Measurements from ENCODE around the gene TEX13B.
A peak's percentile ranks its signal among the peaks of the same experiment; 100 is the strongest.

The TEX13B gene, protein sequence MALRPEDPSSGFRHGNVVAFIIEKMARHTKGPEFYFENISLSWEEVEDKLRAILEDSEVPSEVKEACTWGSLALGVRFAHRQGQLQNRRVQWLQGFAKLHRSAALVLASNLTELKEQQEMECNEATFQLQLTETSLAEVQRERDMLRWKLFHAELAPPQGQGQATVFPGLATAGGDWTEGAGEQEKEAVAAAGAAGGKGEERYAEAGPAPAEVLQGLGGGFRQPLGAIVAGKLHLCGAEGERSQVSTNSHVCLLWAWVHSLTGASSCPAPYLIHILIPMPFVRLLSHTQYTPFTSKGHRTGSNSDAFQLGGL

DNA sequence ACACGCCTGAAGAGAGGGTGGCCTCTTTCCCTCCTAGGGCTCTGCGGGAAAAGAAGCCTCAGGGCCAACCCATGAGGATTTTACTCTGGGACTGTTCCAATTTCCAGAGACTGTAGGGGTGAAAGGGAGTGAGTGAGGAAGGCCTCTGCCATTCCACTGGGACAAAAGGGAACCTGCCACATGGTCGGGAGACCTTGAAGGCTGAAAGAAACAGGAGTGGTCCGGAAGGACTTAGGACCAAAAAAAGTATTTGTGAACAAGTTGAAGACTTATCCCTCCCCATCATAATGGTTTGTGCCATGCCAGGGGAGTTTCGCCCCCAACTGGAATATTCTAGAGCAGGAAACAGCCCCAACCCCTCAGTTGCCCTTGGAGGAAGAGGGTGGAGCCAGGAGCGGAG lies at the start of gene TEX13B:
TSS of gene TEX13B (minus strand) at position 15 of the 400 bp plus-strand sequence. CDS start 243 bp downstream, outside the sequence.
- H3K4me1 Mint-ChIP-seq: no peaks in the 10 kb centered on the region
- H3K36me3 Mint-ChIP-seq: no peaks in the 10 kb centered on the region
- H3K4me3 Mint-ChIP-seq: no peak within 1 kb of the TSS
- peaks cover 3% of the 10 kb centered on the region for H3K27me3 Mint-ChIP-seq
- CTCF ChIA-PET: no interaction called here
- H3K27ac Mint-ChIP-seq: no peak within 1 kb of the TSS
- H3K9me3 Mint-ChIP-seq: no peaks in the 10 kb centered on the region
- DNase-seq: no peak

DNA sequence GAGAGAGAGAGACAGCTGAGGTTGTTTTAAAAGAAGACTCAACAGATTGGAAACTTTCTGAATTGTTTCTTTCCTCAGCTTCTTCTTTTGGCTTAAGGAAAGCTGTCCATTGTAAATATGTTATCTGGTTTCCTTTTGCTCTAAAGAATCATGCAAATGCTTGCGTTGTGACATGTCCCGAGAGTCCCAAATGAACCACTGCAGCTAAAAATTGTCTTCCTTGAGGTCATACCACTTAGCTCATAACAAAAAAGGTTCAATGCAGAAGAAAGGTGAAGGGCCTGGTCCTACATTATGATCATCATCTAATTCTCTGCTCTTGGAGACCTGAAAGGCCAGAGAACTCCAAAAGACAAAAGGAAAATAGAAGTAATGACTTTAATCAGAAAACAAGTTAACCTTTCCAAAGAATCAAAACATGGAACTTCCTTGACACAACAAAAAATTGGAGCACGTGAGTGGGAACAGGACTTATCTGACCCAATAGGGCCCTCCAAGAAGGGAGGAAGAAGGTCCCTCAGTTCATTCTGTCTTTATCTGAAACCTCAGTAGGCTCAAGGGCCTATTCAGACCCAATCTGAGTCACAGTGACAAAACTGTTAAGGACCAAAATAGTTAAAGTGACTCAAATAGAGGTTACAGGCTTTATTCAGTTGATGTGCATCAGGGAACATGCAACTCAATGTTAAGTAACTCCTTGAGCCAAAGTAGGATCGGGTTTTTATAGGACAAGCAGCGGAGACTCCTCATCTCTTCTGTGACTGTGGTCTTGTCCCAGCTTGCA lies 48.0 kb upstream of the TEX13B start:
- no peaks in the 10 kb centered on the region for H3K27me3 Mint-ChIP-seq
- no peak for DNase-seq
- H3K4me3 Mint-ChIP-seq: no peak overlapping the region
- CTCF ChIA-PET: no interaction called here
- H3K9me3 Mint-ChIP-seq: no peaks in the 10 kb centered on the region
- H3K36me3 Mint-ChIP-seq: no peaks in the 10 kb centered on the region
- peaks cover 8% of the 10 kb centered on the region for H3K4me1 Mint-ChIP-seq
- no peak overlapping the region for H3K27ac Mint-ChIP-seq

DNA sequence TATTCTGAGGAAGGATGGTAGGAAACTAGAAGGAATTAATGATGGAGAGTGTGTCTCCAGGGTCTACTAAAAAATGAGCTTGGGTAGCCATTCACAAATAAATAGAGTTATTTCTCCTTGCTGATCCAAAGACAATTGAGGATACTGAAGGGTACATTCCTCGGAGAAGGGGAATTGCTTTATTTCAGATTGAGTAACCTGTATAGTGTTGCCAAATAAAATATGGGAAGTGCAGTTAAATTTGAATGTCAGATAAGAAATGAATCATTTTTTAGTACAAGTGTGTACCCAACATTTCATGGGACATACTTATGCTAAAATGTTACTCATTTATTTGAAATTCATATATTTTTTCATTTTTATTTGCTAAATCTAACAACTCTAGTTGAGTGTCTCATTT lies 46.7 kb upstream of the TEX13B start:
- Mint-ChIP-seq H3K27ac (no peak overlapping the region), H3K4me1 (peaks cover 8% of the 10 kb centered on the region), H3K9me3 (no peaks in the 10 kb centered on the region), H3K4me3 (no peak overlapping the region), H3K27me3 (no peaks in the 10 kb centered on the region), H3K36me3 (peaks cover 3% of the 10 kb centered on the region)
- CTCF ChIA-PET: no interaction called here
- DNase-seq: no peak

DNA sequence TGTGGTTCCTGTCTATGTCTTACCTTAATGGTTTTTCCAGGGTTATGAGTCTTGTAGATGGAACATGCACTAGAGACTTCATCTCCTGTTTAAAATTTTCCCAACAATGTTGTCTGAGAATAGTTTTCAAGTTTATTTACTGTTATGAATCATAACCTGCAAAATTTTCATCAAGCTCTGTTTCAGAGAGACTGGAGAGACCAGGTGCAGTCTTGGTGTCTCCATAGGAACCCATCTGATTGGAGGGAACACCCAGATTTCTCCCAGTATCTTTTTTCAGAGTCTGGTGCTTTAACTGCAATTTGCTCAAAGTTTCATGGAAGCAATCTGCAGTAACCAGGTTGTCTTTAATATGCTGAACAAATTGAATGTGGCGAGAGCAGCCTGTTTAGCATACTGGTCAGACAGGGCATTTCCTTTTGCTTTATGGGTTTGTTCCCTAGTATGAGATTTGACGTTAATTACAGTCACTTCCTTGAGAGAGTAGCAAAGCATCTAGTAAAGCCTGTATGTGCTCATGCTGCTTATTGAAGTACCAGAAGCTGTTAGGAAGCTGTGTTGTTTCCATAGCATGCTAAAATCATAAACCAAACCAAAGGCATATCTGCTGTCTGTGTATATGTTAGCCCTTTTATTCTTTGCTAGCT lies 43.9 kb upstream of the TEX13B start:
- no peaks in the 10 kb centered on the region for H3K27me3 Mint-ChIP-seq
- DNase-seq: no peak
- peaks cover 5% of the 10 kb centered on the region for H3K9me3 Mint-ChIP-seq
- CTCF ChIA-PET: no interaction called here
- peaks cover 8% of the 10 kb centered on the region for H3K36me3 Mint-ChIP-seq
- H3K27ac Mint-ChIP-seq: no peak overlapping the region
- peaks cover 28% of the 10 kb centered on the region for H3K4me1 Mint-ChIP-seq
- H3K4me3 Mint-ChIP-seq: no peak overlapping the region

DNA sequence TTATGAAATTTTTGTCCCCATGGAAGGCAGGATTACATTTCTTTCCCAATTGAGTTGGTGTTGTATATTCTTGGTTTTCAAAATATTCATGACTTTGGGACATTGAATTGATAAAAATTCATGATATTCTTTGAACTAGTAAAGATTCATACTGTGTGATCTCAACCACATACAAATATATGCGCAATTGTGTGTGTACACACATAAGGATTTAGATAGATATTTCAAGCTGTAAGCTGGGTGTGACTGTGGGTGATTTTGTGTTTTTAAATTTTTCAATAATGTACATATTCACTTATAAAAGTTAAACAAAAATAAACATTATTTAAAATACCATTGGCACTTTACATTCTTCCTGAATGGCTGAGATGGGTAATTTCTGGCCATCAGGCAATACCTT lies 43.2 kb upstream of the TEX13B start:
- H3K9me3 Mint-ChIP-seq: peaks cover 5% of the 10 kb centered on the region
- no peak for DNase-seq
- CTCF ChIA-PET: no interaction called here
- H3K36me3 Mint-ChIP-seq: peaks cover 8% of the 10 kb centered on the region
- no peak overlapping the region for H3K4me3 Mint-ChIP-seq
- no peak overlapping the region for H3K27ac Mint-ChIP-seq
- no peaks in the 10 kb centered on the region for H3K27me3 Mint-ChIP-seq
- H3K4me1 Mint-ChIP-seq: peaks cover 35% of the 10 kb centered on the region

DNA sequence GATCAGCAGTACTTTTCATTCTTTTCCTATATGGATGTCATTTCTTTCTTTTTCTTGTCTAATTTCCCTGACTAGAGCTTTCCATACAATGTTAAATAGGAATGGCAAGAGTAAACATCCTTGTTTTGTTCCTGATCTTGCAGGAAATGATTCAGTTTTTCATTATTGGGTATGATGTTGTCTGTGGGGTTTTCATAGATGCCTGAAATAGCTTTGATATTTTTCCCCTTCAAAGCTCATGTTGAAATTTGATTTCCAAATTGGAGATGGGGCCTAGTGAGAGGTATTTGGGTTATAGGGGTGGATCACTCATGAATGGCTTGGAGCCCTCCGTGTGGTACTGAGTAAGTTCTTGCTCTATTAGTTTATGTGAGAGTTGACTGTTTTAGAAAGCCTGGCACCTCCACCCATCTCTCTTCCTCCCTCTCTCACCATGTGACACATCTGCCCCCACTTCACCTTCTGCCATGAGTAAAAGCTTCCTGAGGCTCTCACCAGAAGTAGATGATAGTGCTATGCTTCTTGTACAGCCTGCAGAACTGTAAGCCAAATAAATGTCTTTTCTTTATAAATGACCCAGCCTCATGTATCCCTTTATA lies 40.4 kb upstream of the TEX13B start:
- no peaks in the 10 kb centered on the region for H3K27me3 Mint-ChIP-seq
- H3K4me3 Mint-ChIP-seq: no peak overlapping the region
- CTCF ChIA-PET: interaction anchor here (0.6 to 0.9 kb wide), 2 partner anchors 43 to 48 kb away, joined by 3 read pairs; no protein-coding TSS in a partner anchor
- H3K36me3 Mint-ChIP-seq: peaks cover 8% of the 10 kb centered on the region
- H3K27ac Mint-ChIP-seq: no peak overlapping the region
- H3K9me3 Mint-ChIP-seq: peaks cover 5% of the 10 kb centered on the region
- no peak for DNase-seq
- peaks cover 61% of the 10 kb centered on the region for H3K4me1 Mint-ChIP-seq

DNA sequence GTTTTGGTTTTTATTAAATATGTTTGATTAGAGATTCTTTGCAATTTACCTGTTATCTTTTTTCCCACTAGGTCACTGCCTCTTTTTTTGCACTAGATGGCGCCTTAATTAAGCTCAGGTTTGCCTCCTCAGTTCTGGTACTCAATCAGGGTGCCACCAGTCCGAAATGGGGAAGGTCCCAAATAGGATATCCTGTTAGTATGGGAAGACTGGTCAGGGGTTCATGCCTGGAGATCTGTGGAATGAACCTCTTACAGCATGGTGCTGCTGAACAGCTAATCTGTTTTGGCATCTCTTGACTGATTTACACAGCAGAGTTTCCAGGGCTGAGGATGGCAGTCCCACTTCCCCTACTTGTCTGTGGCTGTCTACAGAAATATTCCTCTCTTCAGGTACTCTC lies 38.5 kb upstream of the TEX13B start:
- Mint-ChIP-seq H3K4me3 (peak overlapping the region; percentile 60), H3K36me3 (peaks cover 10% of the 10 kb centered on the region), H3K27me3 (no peaks in the 10 kb centered on the region), H3K27ac (peak overlapping the region; percentile 73), H3K9me3 (peaks cover 5% of the 10 kb centered on the region), H3K4me1 (peaks cover 60% of the 10 kb centered on the region)
- CTCF ChIA-PET: interaction anchor here (0.5 to 1.7 kb wide), 6 partner anchors 12 to 563 kb away, joined by 3 to 8 read pairs (median 3); no protein-coding TSS in a partner anchor
- DNase-seq: no peak

DNA sequence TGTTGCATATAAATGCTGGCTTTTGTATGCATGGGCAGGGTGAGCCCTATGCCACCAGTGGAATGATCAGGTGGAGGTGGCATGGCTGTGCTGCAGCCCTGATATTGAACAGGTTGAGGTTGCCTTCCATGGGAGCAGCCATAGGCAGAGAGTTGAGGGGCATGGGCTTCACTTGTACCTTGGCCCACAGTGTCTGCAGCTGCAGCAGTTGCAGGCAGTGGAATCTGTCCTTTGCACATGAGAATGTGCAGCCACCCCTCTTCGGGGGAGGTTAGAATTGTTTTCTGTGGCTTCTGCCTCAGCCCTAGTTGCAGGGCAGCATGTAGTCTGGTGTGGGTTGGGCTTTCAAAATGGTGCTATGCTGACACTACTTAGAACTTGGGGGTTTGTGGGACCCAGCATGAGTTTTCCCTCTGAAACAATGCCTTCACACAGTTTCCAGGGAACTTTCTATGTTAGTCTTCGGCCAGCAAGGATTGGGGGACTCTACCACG lies 37.3 kb upstream of the TEX13B start:
- DNase-seq: peak; percentile 23
- Mint-ChIP-seq H3K9me3 (peaks cover 8% of the 10 kb centered on the region), H3K4me3 (peak overlapping the region; percentile 78), H3K36me3 (peaks cover 9% of the 10 kb centered on the region), H3K27me3 (no peaks in the 10 kb centered on the region), H3K27ac (peak overlapping the region; percentile 94), H3K4me1 (peaks cover 60% of the 10 kb centered on the region)
- CTCF ChIA-PET: no interaction called here

DNA sequence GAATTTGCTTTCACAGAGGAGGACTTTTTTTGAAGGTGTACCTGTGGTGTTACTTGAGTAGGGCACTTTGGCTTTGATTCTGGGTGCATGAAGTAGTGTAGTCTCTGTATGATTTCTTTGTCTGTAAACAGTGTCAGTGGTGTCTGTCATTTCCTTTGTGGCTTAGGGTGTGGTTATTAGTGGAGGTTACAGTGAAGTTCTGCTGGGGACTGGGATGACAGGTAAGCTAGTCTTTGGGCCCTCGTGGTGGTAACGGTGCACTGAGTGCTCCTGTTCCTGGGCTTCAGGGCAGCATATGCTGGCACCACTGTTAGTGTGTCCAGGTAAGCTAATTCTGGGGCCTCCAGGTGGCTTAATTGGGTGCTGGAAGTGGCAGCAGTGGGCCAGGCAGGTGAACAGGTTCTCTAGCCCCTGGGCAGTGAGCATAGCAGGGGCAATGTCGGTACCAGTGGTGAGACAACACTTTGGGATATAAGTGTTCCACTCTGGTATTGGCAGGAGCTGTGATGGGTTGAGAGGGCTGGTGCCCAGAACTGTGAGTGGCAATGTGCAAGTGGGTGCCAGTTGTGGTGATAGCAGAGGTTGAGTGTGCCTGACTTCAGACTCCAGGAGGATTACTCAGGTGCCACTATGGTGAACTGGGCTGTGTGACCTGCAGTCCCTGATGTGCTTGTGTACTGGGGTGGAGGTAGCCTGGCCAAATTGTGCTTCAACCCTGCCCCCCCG lies 36.6 kb upstream of the TEX13B start:
- CTCF ChIA-PET: no interaction called here

DNA sequence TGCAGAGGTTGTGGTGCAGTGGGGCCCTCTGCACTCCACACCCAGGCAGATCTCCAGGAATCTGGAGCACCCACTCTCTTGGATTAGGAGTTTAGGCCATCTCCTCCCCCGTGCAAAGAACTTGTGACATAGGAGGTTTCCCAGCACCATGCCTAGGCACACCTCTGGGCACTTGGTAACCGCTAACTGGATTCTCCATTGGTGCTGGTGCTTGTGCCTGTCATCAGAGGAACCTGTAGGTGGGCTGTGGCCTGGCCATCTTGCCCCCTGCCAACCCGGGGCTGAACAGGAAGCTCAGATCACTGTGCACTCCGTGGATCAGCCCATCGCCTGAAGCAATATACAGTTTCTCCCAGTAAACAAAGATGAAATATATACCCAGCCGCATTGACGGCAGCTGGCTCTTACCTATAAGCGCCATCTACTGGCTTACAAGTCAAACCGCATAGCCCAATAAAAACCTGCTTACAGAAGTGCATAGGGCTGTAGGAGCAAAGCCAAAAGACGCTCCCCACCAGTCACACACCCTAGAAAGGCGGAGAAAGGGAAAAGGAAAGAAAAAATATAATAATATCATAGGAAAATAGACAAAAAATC lies 19.1 kb upstream of the TEX13B start:
- no peak overlapping the region for H3K27ac Mint-ChIP-seq
- CTCF ChIA-PET: interaction anchor here (0.9 to 1.3 kb wide), 2 partner anchors 20 to 451 kb away, joined by 3 read pairs; no protein-coding TSS in a partner anchor
- peak; percentile 43 for DNase-seq
- H3K9me3 Mint-ChIP-seq: peaks cover 2% of the 10 kb centered on the region
- H3K36me3 Mint-ChIP-seq: no peaks in the 10 kb centered on the region
- H3K4me3 Mint-ChIP-seq: no peak overlapping the region
- H3K4me1 Mint-ChIP-seq: peaks cover 4% of the 10 kb centered on the region
- H3K27me3 Mint-ChIP-seq: peaks cover 6% of the 10 kb centered on the region

More for the DNA sequence above, 36.6 kb upstream of the TEX13B start:
- no peaks in the 10 kb centered on the region for H3K27me3 Mint-ChIP-seq
- peaks cover 7% of the 10 kb centered on the region for H3K36me3 Mint-ChIP-seq
- peaks cover 60% of the 10 kb centered on the region for H3K4me1 Mint-ChIP-seq
- H3K4me3 Mint-ChIP-seq: peak overlapping the region; percentile 78
- H3K9me3 Mint-ChIP-seq: peaks cover 14% of the 10 kb centered on the region
- DNase-seq: peak; percentile 56
- peak overlapping the region; percentile 94 for H3K27ac Mint-ChIP-seq

DNA sequence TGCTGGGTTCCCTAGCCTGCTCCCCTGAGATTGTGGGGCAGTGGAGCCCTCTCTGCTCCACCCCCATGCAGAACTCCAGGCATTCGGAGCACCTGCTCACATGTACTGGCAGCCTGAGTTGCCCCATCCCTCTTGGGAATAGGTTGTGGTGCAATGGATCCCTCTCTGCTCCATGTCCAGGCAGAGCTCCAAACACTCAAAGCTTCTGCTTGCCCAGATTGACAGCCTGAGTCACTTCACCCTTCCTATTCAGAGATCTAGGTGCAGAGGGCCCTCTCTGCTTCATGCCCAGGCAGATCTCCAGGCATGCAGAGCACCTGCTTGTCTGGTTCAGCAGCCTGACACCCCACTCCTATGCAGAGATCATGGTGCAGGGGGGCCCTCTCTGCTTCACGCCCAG lies 18.6 kb upstream of the TEX13B start:
- peaks cover 2% of the 10 kb centered on the region for H3K9me3 Mint-ChIP-seq
- CTCF ChIA-PET: interaction anchor here (1.0 to 1.3 kb wide), 2 partner anchors 20 to 59 kb away, joined by 3 read pairs; no protein-coding TSS in a partner anchor
- DNase-seq: no peak
- H3K36me3 Mint-ChIP-seq: no peaks in the 10 kb centered on the region
- H3K4me1 Mint-ChIP-seq: peaks cover 4% of the 10 kb centered on the region
- no peak overlapping the region for H3K27ac Mint-ChIP-seq
- H3K4me3 Mint-ChIP-seq: no peak overlapping the region
- peaks cover 9% of the 10 kb centered on the region for H3K27me3 Mint-ChIP-seq

DNA sequence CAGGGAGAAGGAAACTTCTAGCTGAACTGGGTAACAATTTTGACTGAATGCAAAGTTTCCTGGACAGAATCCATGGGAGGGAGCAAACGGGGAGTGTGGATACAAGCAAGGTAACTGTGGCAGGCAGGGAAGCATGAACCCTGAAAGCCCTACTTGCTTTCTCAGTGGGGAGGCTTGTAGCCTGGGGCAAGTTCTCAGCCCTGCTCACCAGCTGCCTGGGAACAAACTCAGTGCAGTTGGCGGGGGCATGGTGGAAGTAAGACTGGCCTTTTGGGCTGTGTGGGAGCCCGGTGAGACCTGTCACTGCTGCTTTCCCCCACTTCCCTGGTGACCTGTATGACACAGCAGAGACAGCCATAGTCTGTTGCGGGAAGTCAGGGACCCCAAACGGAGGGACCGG lies 14.0 kb upstream of the TEX13B start:
- Mint-ChIP-seq H3K27ac (no peak overlapping the region), H3K9me3 (peaks cover 2% of the 10 kb centered on the region), H3K36me3 (no peaks in the 10 kb centered on the region), H3K27me3 (peaks cover 7% of the 10 kb centered on the region), H3K4me3 (no peak overlapping the region), H3K4me1 (no peaks in the 10 kb centered on the region)
- CTCF ChIA-PET: no interaction called here
- no peak for DNase-seq

DNA sequence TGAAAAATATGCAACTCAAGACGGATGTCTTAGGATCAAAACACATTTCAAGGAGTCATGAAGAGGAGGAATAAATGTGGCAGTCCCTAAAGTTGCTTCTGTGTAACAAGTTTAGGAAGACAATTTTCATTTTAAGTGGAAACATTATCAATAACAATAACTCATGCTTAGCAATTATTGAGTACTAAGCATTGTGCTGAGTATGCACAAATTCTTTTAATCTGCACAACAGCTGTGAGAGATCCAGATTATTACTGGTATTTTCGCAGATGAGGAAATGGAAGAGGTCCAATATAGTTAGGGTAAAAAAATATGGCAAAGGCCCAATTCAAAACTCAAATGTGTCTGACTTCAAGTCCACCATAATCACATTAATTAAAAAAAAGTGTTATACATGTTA lies 2.9 kb upstream of the TEX13B start:
- Mint-ChIP-seq H3K9me3 (no peaks in the 10 kb centered on the region), H3K4me3 (no peak overlapping the region), H3K36me3 (no peaks in the 10 kb centered on the region), H3K4me1 (no peaks in the 10 kb centered on the region), H3K27me3 (no peaks in the 10 kb centered on the region), H3K27ac (no peak overlapping the region)
- no peak for DNase-seq
- CTCF ChIA-PET: no interaction called here
